Endothelial cell of umbilical vein (primary cell): Measurements from ENCODE around the gene FAM209A. TPM values are rescaled to one million over a fixed set of nuclear protein-coding genes. Genes with fewer than 3 reads are reported as not detected.

Experiments
- BruUV-seq: library from RNA; stranded (reverse); fragments of 400-500 nt; replicated peaks from 2 replicates; lab custom pipeline; 2021; lab: Mats Ljungman, UMichigan
- CTCF ChIA-PET: fragments of 300-600, 350-600 bp; sonication (Branson Sonifier 250); formaldehyde crosslinking; loops from one replicate; lab custom pipeline; 2021; ENCODE audit warnings: antibody characterized with exemption, inconsistent platforms; lab: Charles Lee
- POLR2A ChIA-PET: fragments of 300-600, 350-600 bp; sonication (Branson Sonifier 250); formaldehyde crosslinking; loops from one replicate; lab custom pipeline; 2021; ENCODE audit warnings: antibody characterized with exemption, inconsistent platforms; lab: Charles Lee
- DNase-seq: peaks from one replicate; pipeline ENCODE4 v3.0.0-alpha.2; 2011; ENCODE audit warnings: low read depth, low spot score
- FAIRE-seq: peaks from 2 replicates; lab custom pipeline; 2011; peaks lifted over from hg19 to GRCh38; lab: Jason Lieb, UNC
- H2AFZ ChIP-seq: 2 replicates; pipeline ENCODE4 v1.6.0; 2012; ENCODE audit warnings: low read depth, low read length, control low read depth, inconsistent platforms
- H3K27ac ChIP-seq: 2 replicates; pipeline ENCODE4 v1.5.1; 2011; ENCODE audit warnings: low read depth, mild to moderate bottlenecking, control low read depth, low read length, moderate library complexity; ENCODE audit not compliant: insufficient read depth
- H3K27me3 ChIP-seq, 2 experiments: 2 replicates each; pipeline versions ENCODE4 v1.6.0 to v1.6.1; 2011; ENCODE audit warnings: low read length in 2 of 2, mixed read lengths in 1 of 2; ENCODE audit not compliant: control insufficient read depth in 2 of 2, insufficient read depth in 2 of 2
- H3K36me3 ChIP-seq, 2 experiments: 2 replicates in 1 of 2; 3 replicates in 1 of 2; pipeline ENCODE4 v1.5.1; 2011; ENCODE audit warnings: low read length in 2 of 2, mild to moderate bottlenecking in 1 of 2, moderate library complexity in 1 of 2; ENCODE audit not compliant: control insufficient read depth in 2 of 2, insufficient read depth in 2 of 2; ENCODE audit errors: extremely low read depth in 1 of 2
- H3K4me1 ChIP-seq: 3 replicates; pipeline ENCODE4 v1.5.1; 2011; ENCODE audit warnings: mild to moderate bottlenecking, low read length; ENCODE audit not compliant: control insufficient read depth, insufficient read depth; ENCODE audit errors: extremely low read depth
- H3K4me2 ChIP-seq: 2 replicates; pipeline ENCODE4 v1.6.1; 2011; ENCODE audit warnings: low read length, control low read depth, mixed read lengths; ENCODE audit not compliant: insufficient read depth
- H3K4me3 ChIP-seq, 3 experiments: fragments of 200-600 bp in 1 of 3; sonication (generic), shearing (Covaris generic) in 1 of 3; replicated peaks in 1 of 3; 2 replicates each; pipeline ENCODE4 v1.5.1; 2011 to 2016; ENCODE audit warnings: control low read depth in 3 of 3, low read length in 3 of 3, mild to moderate bottlenecking in 2 of 3, inconsistent platforms in 1 of 3, low read depth in 1 of 3, moderate library complexity in 1 of 3; ENCODE audit not compliant: insufficient read depth in 1 of 3
- H3K79me2 ChIP-seq: 2 replicates; pipeline ENCODE4 v1.6.0; 2012; ENCODE audit warnings: low read length, inconsistent platforms; ENCODE audit not compliant: control insufficient read depth, insufficient read depth
- H3K9ac ChIP-seq: replicated peaks from 2 replicates; pipeline ENCODE3; 2011; ENCODE audit warnings: low read length, control low read depth; ENCODE audit not compliant: insufficient read depth; ENCODE audit errors: extremely low read depth
- H3K9me1 ChIP-seq: replicated peaks from 3 replicates; pipeline ENCODE4 v1.6.0; 2011; ENCODE audit warnings: mild to moderate bottlenecking, low read length; ENCODE audit not compliant: control insufficient read depth, insufficient read depth; ENCODE audit errors: extremely low read depth
- H3K9me3 ChIP-seq: replicated peaks from 2 replicates; pipeline ENCODE4 v1.5.1; 2012; ENCODE audit warnings: low read length, inconsistent platforms; ENCODE audit not compliant: control insufficient read depth, insufficient read depth
- H4K20me1 ChIP-seq: replicated peaks from 2 replicates; pipeline ENCODE3; 2011; ENCODE audit warnings: mild to moderate bottlenecking, low read length; ENCODE audit not compliant: control insufficient read depth, insufficient read depth; ENCODE audit errors: extremely low read depth
- CTCF ChIP-seq, 2 donors: IDR thresholded peaks; 1 replicate in 1 of 2; 2 replicates in 1 of 2; pipeline ENCODE4 v1.5.1; 2011; ENCODE audit warnings: low read length in 2 of 2, mild to moderate bottlenecking in 2 of 2, moderate library complexity in 2 of 2, control low read depth in 1 of 2, inconsistent platforms in 1 of 2, low read depth in 1 of 2; ENCODE audit not compliant: insufficient read depth in 1 of 2; ENCODE audit errors: extremely low read depth in 1 of 2
- EZH2 ChIP-seq: IDR thresholded peaks from 2 replicates; pipeline ENCODE4 v1.6.1; 2012; ENCODE audit warnings: borderline replicate concordance, low read depth, mild to moderate bottlenecking, moderate library complexity, low read length, inconsistent platforms; ENCODE audit not compliant: severe bottlenecking
- FOS ChIP-seq: IDR thresholded peaks from 2 replicates; pipeline ENCODE4 v1.6.1; 2011; ENCODE audit warnings: mild to moderate bottlenecking, low read length, moderate library complexity, borderline replicate concordance; ENCODE audit not compliant: insufficient read depth
- GATA2 ChIP-seq: IDR thresholded peaks from 2 replicates; pipeline ENCODE4 v1.7.0; 2011; ENCODE audit warnings: low read depth, mild to moderate bottlenecking, moderate library complexity, mixed read lengths, low read length; ENCODE audit not compliant: insufficient read length, insufficient read depth
- JUN ChIP-seq: IDR thresholded peaks from 2 replicates; pipeline ENCODE4 v1.6.1; 2011; ENCODE audit warnings: borderline replicate concordance, low read depth; ENCODE audit not compliant: insufficient read length, insufficient read depth
- MYC ChIP-seq: IDR thresholded peaks from one replicate; pipeline ENCODE4 v1.6.1; 2011; ENCODE audit warnings: mild to moderate bottlenecking, low read depth, low read length
- POLR2A ChIP-seq: IDR thresholded peaks from 2 replicates; pipeline ENCODE4 v1.6.1; 2012; ENCODE audit warnings: low read depth, mild to moderate bottlenecking, control low read depth, low read length
- POLR2AphosphoS5 ChIP-seq: IDR thresholded peaks from 2 replicates; pipeline ENCODE4 v1.6.1; 2012; ENCODE audit warnings: low read depth, mild to moderate bottlenecking, control low read depth, low read length, moderate library complexity; ENCODE audit not compliant: insufficient read depth
- dilution Hi-C: fragments of 300-500 bp; cut with MboI; formaldehyde crosslinking; loops from one replicate; pipeline ENCODE4 v1.15.0; 2019; ENCODE audit warnings: low sequenced_read_pairs; ENCODE audit not compliant: extremely low pct_ligation_motif_present
- intact Hi-C: fragments of 100-400 bp; cut with micrococcal nuclease; formaldehyde crosslinking; loops from one replicate; pipeline ENCODE4 v1.10.0; 2022
- polyA plus RNA-seq, 4 experiments: library from polyadenylated mRNA; depleted of rRNA in 3 of 4; stranded (reverse) in 3 of 4; unstranded in 1 of 4; fragments of >200 nt; gene quantifications; 2 replicates each; pipeline versions ENCODE4 v1.2.1 to v1.2.3, GENCODE V29; 2011 to 2012; ENCODE audit warnings: missing spikeins in 1 of 4
- total RNA-seq: library from RNA; stranded (reverse); gene quantifications from 2 replicates; pipeline ENCODE4 v1.2.3, GENCODE V29; 2021
- TF ChIP-seq, protein P1 (sequence below): IDR thresholded peaks from 2 replicates; pipeline ENCODE4 v1.6.1; 2011; ENCODE audit not compliant: insufficient read depth, insufficient read length

FAM209A gene
- total and polyA plus RNA-seq, 2 donors (not counting 3 experiments of a cell fraction or from before 2014, with no cell fraction given): 0.37 to 0.49 TPM

GRCh38 chr20:56518721-56519398, 5.7 kb upstream of the FAM209A start:
- Histone ChIP-seq H3K4me2 (no peak overlapping the region), H3K36me3 (peaks cover 11 to 32% of the 10 kb centered on the region in 2 experiments), H3K9ac (no peak overlapping the region), H3K9me3 (no peaks in the 10 kb centered on the region), H3K79me2 (no peaks in the 10 kb centered on the region), H3K9me1 (no peaks in the 10 kb centered on the region), H4K20me1 (no peaks in the 10 kb centered on the region), H3K27me3 (no peaks in the 10 kb centered on the region), H3K4me3 (no peak overlapping the region), H2AFZ (no peak overlapping the region), H3K27ac (no peak overlapping the region), H3K4me1 (no peaks in the 10 kb centered on the region)
- BruUV-seq: no TSS peak
- DNase-seq: no peak
- FAIRE-seq: no peak
- POLR2A ChIA-PET: no interaction called here
- no peak for TF ChIP-seq CTCF (IDR thresholded peaks at IDR 0.05; ENCODE audit: extremely low read depth in 1 of 2, insufficient read depth in 1 of 2, low read depth in 1 of 2, low read length in 2 of 2)
- TF ChIP-seq EZH2: no peak
- no peak for TF ChIP-seq GATA2
- TF ChIP-seq FOS: no peak
- TF ChIP-seq JUN: no peak
- TF ChIP-seq POLR2AphosphoS5: no peak
- TF ChIP-seq MYC: no peak
- TF ChIP-seq POLR2A: no peak
- TF ChIP-seq, protein P1, sequence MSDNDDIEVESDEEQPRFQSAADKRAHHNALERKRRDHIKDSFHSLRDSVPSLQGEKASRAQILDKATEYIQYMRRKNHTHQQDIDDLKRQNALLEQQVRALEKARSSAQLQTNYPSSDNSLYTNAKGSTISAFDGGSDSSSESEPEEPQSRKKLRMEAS: no peak
- CTCF ChIA-PET: no interaction called here
- intact Hi-C loops: no loop called here
- dilution Hi-C loops: no loop called here
